GM23248 (cell line): ENCODE data around the gene SPDYC. TPM values are rescaled to one million over a fixed set of nuclear protein-coding genes. Genes with fewer than 3 reads are reported as not detected.

ENCODE experiments used
- DNase-seq: peaks from one replicate; pipeline ENCODE4 v3.0.0-alpha.2; 2015
- H2AFZ ChIP-seq: fragments of 200-600 bp; sonication (generic); 2 replicates; pipeline ENCODE4 v1.6.1; 2016; ENCODE audit warnings: antibody characterized with exemption
- H3F3A ChIP-seq: fragments of 200-600 bp; sonication (generic); 2 replicates; pipeline ENCODE4 v1.6.1; 2016; ENCODE audit warnings: mild to moderate bottlenecking, antibody characterized with exemption, mixed run types; ENCODE audit not compliant: insufficient read depth
- H3K27ac ChIP-seq: fragments of 200-600 bp; sonication (generic); 2 replicates; pipeline ENCODE4 v1.5.1; 2016; ENCODE audit warnings: mild to moderate bottlenecking
- H3K27me3 ChIP-seq: fragments of 200-600 bp; sonication (generic); replicated peaks from 2 replicates; pipeline ENCODE4 v1.6.1; 2016; ENCODE audit warnings: mild to moderate bottlenecking; ENCODE audit not compliant: insufficient read depth
- H3K36me3 ChIP-seq: fragments of 200-600 bp; sonication (generic); 2 replicates; pipeline ENCODE4 v1.6.1; 2016; ENCODE audit warnings: low read depth, mild to moderate bottlenecking
- H3K4me1 ChIP-seq: fragments of 200-600 bp; sonication (generic); 2 replicates; pipeline ENCODE4 v1.6.1; 2016; ENCODE audit warnings: mild to moderate bottlenecking; ENCODE audit not compliant: insufficient read depth
- H3K4me2 ChIP-seq: fragments of 200-600 bp; sonication (generic); one replicate; pipeline ENCODE4 v1.6.1; 2016; ENCODE audit warnings: mild to moderate bottlenecking; ENCODE audit not compliant: unreplicated experiment
- H3K4me3 ChIP-seq: fragments of 200-600 bp; sonication (generic); 2 replicates; pipeline ENCODE4 v1.5.1; 2016; ENCODE audit warnings: mild to moderate bottlenecking
- H3K79me2 ChIP-seq: fragments of 200-600 bp; sonication (generic); 2 replicates; pipeline ENCODE4 v1.6.1; 2016; ENCODE audit warnings: mild to moderate bottlenecking; ENCODE audit not compliant: insufficient read depth
- H3K9ac ChIP-seq: fragments of 200-600 bp; sonication (generic); 2 replicates; pipeline ENCODE4 v1.6.1; 2016; ENCODE audit warnings: mild to moderate bottlenecking
- H3K9me2 ChIP-seq: fragments of 200-600 bp; sonication (generic); 2 replicates; pipeline ENCODE4 v1.6.1; 2016; ENCODE audit warnings: mixed run types, mild to moderate bottlenecking, moderate library complexity; ENCODE audit not compliant: insufficient read depth
- H3K9me3 ChIP-seq: fragments of 200-600 bp; sonication (generic); one replicate; pipeline ENCODE4 v1.6.1; 2017; ENCODE audit warnings: low read depth
- H4K20me1 ChIP-seq: fragments of 200-600 bp; sonication (generic); 2 replicates; pipeline ENCODE4 v1.6.0; 2016; ENCODE audit not compliant: insufficient read depth
- EZH2 ChIP-seq: fragments of 200-600 bp; sonication (generic); IDR thresholded peaks from 2 replicates; pipeline ENCODE4 v1.6.1; 2018; ENCODE audit warnings: antibody characterized with exemption, mild to moderate bottlenecking; ENCODE audit not compliant: insufficient read depth, poor library complexity, severe bottlenecking
- EZH2phosphoT487 ChIP-seq: fragments of 200-600 bp; sonication (generic); IDR thresholded peaks from 2 replicates; pipeline ENCODE4 v1.6.1; 2018; ENCODE audit warnings: antibody characterized with exemption, moderate library complexity, mild to moderate bottlenecking, low read depth; ENCODE audit not compliant: insufficient read depth
- WGBS, 2 experiments: methylation state at CpG; one replicate each; pipeline ENCODE4 v1.1.6; 2015 to 2017; ENCODE audit warnings: low lambda C conversion rate in 2 of 2, low coverage in 1 of 2; ENCODE audit errors: missing lambda C conversion rate in 2 of 2; 5-methylcytosine and 5-hydroxymethylcytosine counted together
- in situ Hi-C: fragments of 300-500 bp; cut with MboI; formaldehyde crosslinking; loops from 2 replicates; pipeline ENCODE4 v1.15.0; 2020
- polyA plus RNA-seq: library from polyadenylated mRNA; unstranded; fragments of >200 nt; fragmentation: Nextera tagmentation; extraction: Ambion mirVana; gene quantifications from 2 replicates; pipeline ENCODE4 v1.2.1, GENCODE V29; 2016
- total RNA-seq: library from RNA; depleted of rRNA; stranded (reverse); fragments of >200 nt; shearing (Covaris generic); gene quantifications from 2 replicates; pipeline ENCODE4 v1.2.3, GENCODE V29; 2014

The SPDYC gene
- total and polyA plus RNA-seq, 2 experiments from 2014 or later: not detected

- Histone ChIP-seq H3K36me3 (no peaks in the 10 kb centered on the region), H3K4me3 (peak overlapping the region; percentile 30), H3K27ac (peak overlapping the region; percentile 53), H3F3A (peaks cover 21% of the 10 kb centered on the region; the same call in 1 of the 2 replicates), H3K79me2 (no peaks in the 10 kb centered on the region), H3K27me3 (no peaks in the 10 kb centered on the region), H3K9me2 (no peaks in the 10 kb centered on the region), H3K4me2 (peak overlapping the region; percentile 44), H3K9ac (peak overlapping the region; percentile 44), H3K9me3 (no peaks in the 10 kb centered on the region), H2AFZ (0 out of 2 replicates have a peak overlapping the region, but pooled peaks have one; percentile 19), H4K20me1 (no peaks in the 10 kb centered on the region), H3K4me1 (peaks cover 13% of the 10 kb centered on the region)
- WGBS, 2 experiments: 3 to 6% methylated on average over 12 of the region's 12 CpGs
- DNase-seq: peak; percentile 96
- no peak for TF ChIP-seq EZH2phosphoT487
- TF ChIP-seq EZH2: no peak
- in situ Hi-C loops: no loop called here
Observed at GRCh38 chr11:65150509-65151299, 19.3 kb upstream of the SPDYC start.

- no peak overlapping the region for H2AFZ ChIP-seq
- TF ChIP-seq EZH2: no peak
- H3K4me3 ChIP-seq: no peak overlapping the region
- H3K9ac ChIP-seq: no peak overlapping the region
- H3K27ac ChIP-seq: no peak overlapping the region
- no peaks in the 10 kb centered on the region for H3K36me3 ChIP-seq
- no peaks in the 10 kb centered on the region for H3K27me3 ChIP-seq
- H3K9me3 ChIP-seq: no peaks in the 10 kb centered on the region
- H3K4me2 ChIP-seq: no peak overlapping the region
- H3K4me1 ChIP-seq: peaks cover 13% of the 10 kb centered on the region
- H3K9me2 ChIP-seq: no peaks in the 10 kb centered on the region
- no peak for DNase-seq
- H3K79me2 ChIP-seq: no peaks in the 10 kb centered on the region
- 49 to 58% methylated on average over 3 of the region's 3 CpGs for WGBS, 2 experiments
- in situ Hi-C loops: no loop called here
- H4K20me1 ChIP-seq: no peaks in the 10 kb centered on the region
- H3F3A ChIP-seq: peaks cover 21% of the 10 kb centered on the region; the same call in 1 of the 2 replicates
Observed at GRCh38 chr11:65151331-65151899, 18.6 kb upstream of the SPDYC start.

GRCh38 chr11:65152122-65152521, 17.9 kb upstream of the SPDYC start:
- no peaks in the 10 kb centered on the region for H3K9me3 ChIP-seq
- no peak for DNase-seq
- no peak overlapping the region for H3K9ac ChIP-seq
- no peaks in the 10 kb centered on the region for H3K9me2 ChIP-seq
- no peaks in the 10 kb centered on the region for H3K27me3 ChIP-seq
- H3F3A ChIP-seq: peaks cover 21% of the 10 kb centered on the region; the same call in 1 of the 2 replicates
- H3K79me2 ChIP-seq: no peaks in the 10 kb centered on the region
- H3K27ac ChIP-seq: no peak overlapping the region
- no peak overlapping the region for H3K4me3 ChIP-seq
- H4K20me1 ChIP-seq: no peaks in the 10 kb centered on the region
- no peak overlapping the region for H2AFZ ChIP-seq
- no peaks in the 10 kb centered on the region for H3K36me3 ChIP-seq
- peaks cover 13% of the 10 kb centered on the region for H3K4me1 ChIP-seq
- 83 to 90% methylated on average over 2 of the region's 2 CpGs for WGBS, 2 experiments
- in situ Hi-C loops: no loop called here
- no peak overlapping the region for H3K4me2 ChIP-seq
- no peak for TF ChIP-seq EZH2
- TF ChIP-seq EZH2phosphoT487: no peak

GRCh38 chr11:65156256-65156655, 13.8 kb upstream of the SPDYC start:
- in situ Hi-C loops: no loop called here
- Histone ChIP-seq H3K4me1 (no peaks in the 10 kb centered on the region), H3K9me2 (no peaks in the 10 kb centered on the region), H3K9me3 (no peaks in the 10 kb centered on the region), H3K27ac (no peak overlapping the region), H3K9ac (no peak overlapping the region), H3K4me3 (no peak overlapping the region), H3K36me3 (no peaks in the 10 kb centered on the region), H3F3A (0 out of 2 replicates have a peak, but pooled peaks cover 2% of the 10 kb centered on the region), H3K79me2 (no peaks in the 10 kb centered on the region), H3K27me3 (no peaks in the 10 kb centered on the region), H2AFZ (no peak overlapping the region), H4K20me1 (no peaks in the 10 kb centered on the region), H3K4me2 (no peak overlapping the region)
- no peak for DNase-seq
- WGBS, 2 experiments: 95 to 99% methylated on average over 3 of the region's 3 CpGs
- TF ChIP-seq EZH2: no peak
- TF ChIP-seq EZH2phosphoT487: no peak
